Measurements from ENCODE around the gene OVAAL.

GRCh38 chr1:180525715-180526039 is 33.1 kb upstream of the OVAAL start:
- TF ChIP-seq POLR2AphosphoS5 (IDR thresholded peaks at IDR 0.05; ENCODE audit: borderline replicate concordance, low read depth, low read length) = no peak
- no peak for TF ChIP-seq EZH2 (IDR thresholded peaks at IDR 0.05)

Measured in SK-N-MC (cell line).